ENCODE measurements around the gene SKAP1. TPM values are rescaled to one million over a fixed set of nuclear protein-coding genes. Genes with fewer than 3 reads are reported as not detected.
"Not testable (repeated sequence)": the region's sequence is repeated elsewhere in the genome, so short reads cannot be mapped to it uniquely, and the experiment has no call there.

SKAP1 gene
- polyA plus RNA-seq, 1 donor, result 12.7 TPM

GRCh38 chr17:48285614-48286013, 144.4 kb downstream of the SKAP1 start:
- no peak for DNase-seq

- no peak for DNase-seq
Measured at GRCh38 chr17:48283907-48284306, 146.1 kb downstream of the SKAP1 start.

- DNase-seq, result no peak
Measured at GRCh38 chr17:48283411-48283810, 146.6 kb downstream of the SKAP1 start.

- no peak for DNase-seq
Measured at GRCh38 chr17:48282303-48282702, 147.7 kb downstream of the SKAP1 start.

- no peak for DNase-seq
Measured at GRCh38 chr17:48278760-48279491, 151.1 kb downstream of the SKAP1 start.

- no peak for DNase-seq
Measured at GRCh38 chr17:48276776-48277175, 153.2 kb downstream of the SKAP1 start.

GRCh38 chr17:48270899-48271298, 159.1 kb downstream of the SKAP1 start:
- no peak for DNase-seq

GRCh38 chr17:48269209-48269608, 160.8 kb downstream of the SKAP1 start:
- DNase-seq, result no peak

GRCh38 chr17:48263731-48264035, 166.3 kb downstream of the SKAP1 start:
- no peak for DNase-seq

GRCh38 chr17:48262982-48263730, 166.9 kb downstream of the SKAP1 start:
- DNase-seq, result no peak

- no peak for DNase-seq
Measured at GRCh38 chr17:48261297-48261880, 168.6 kb downstream of the SKAP1 start.

GRCh38 chr17:48259694-48260291, 170.2 kb downstream of the SKAP1 start:
- DNase-seq, result peak; percentile 71

- DNase-seq, result no peak
Measured at GRCh38 chr17:48258331-48258730, 171.7 kb downstream of the SKAP1 start.

- no peak for DNase-seq
Measured at GRCh38 chr17:48255759-48256158, 174.3 kb downstream of the SKAP1 start.

GRCh38 chr17:48254896-48255295, 175.1 kb downstream of the SKAP1 start:
- DNase-seq, result no peak

GRCh38 chr17:48253975-48254374, 176.0 kb downstream of the SKAP1 start:
- no peak for DNase-seq

- DNase-seq, result no peak
Measured at GRCh38 chr17:48251950-48252349, 178.1 kb downstream of the SKAP1 start.

- DNase-seq, result no peak
Measured at GRCh38 chr17:48250949-48251348, 179.1 kb downstream of the SKAP1 start.

- not testable (repeated sequence) for DNase-seq
Measured at GRCh38 chr17:48250059-48250458, 180.0 kb downstream of the SKAP1 start.

GRCh38 chr17:48247603-48248002, 182.4 kb downstream of the SKAP1 start:
- no peak for DNase-seq

GRCh38 chr17:48247038-48247437, 183.0 kb downstream of the SKAP1 start:
- no peak for DNase-seq

GRCh38 chr17:48246612-48247011, 183.4 kb downstream of the SKAP1 start:
- no peak for DNase-seq

- not testable (repeated sequence) for DNase-seq
Measured at GRCh38 chr17:48245465-48246033, 184.5 kb downstream of the SKAP1 start.
